Measurements from ENCODE around the gene SYNGR2. TPM values are rescaled to one million over a fixed set of nuclear protein-coding genes. Genes with fewer than 3 reads are reported as not detected.

SYNGR2 gene
- total and polyA plus RNA-seq, 9 of the 15 experiments (the other 6 are each of a cell fraction or from before 2014, with no cell fraction given) = 1.4 to 173 (median 87.8) TPM

DNA sequence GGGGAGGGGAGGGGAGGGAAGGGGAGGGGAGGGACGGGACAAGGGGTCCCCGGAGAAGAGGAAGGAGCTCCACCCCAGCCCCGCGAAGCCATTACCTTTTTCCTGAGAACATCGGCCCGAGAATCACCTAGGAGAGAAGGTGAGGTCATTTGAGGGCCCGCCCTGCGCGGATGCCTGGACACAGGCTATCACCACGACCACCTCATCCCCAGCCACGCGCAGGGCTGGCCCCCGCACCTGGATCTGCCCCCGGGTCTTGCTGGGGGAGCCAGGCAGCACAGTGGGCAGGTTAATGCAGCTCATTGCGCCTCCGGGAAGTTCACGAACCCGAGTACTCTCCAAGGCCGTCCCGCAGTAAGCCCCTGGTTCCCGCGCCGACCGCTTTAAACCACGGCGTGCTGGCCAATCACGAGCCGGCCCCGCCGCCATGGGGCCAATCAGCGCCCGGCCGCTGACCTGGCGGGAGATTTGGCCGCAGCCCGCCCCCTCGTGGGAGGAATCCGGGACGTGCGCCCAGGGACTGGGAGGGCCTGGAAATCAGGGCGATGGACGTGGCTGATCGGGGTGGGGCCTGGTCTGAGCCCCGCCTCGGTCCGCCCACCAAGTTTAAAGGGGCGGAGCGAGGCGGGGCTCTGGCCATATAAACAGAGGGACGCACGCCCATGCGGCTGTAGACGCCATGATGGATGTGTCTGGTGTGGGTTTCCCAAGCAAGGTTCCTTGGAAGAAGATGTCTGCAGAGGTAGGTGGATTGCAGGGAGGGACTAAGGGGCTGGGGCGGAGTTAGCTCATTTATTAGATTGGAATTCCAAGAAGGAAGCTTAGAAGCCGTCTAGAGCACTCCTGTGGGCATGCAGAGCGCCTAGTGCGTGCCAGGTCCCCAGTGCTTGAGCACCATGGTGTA is 18.6 kb downstream of the SYNGR2 start, which contains the start of the genes AFMID and TK1 (continued):
- TF ChIP-seq ZNF134 (CRISPR knock-in tag; conservative IDR thresholded peaks at IDR 0.05) (no peak), OTX1 (CRISPR knock-in tag; IDR thresholded peaks at IDR 0.05) (peak; percentile 38; the same call in 1 of the 2 replicates), RBM14 (IDR thresholded peaks at IDR 0.05; ENCODE audit: borderline replicate concordance, insufficient read depth, low read depth, low read length) (no peak), POLR2G (IDR thresholded peaks at IDR 0.05; ENCODE audit: low read depth, low read length) (peak; percentile 98), BCOR (IDR thresholded peaks at IDR 0.05) (0 out of 2 replicates have a peak, but pooled peaks have one; percentile 19), BMI1 (IDR thresholded peaks at IDR 0.05; ENCODE audit: low read length) (no peak), ARNT (IDR thresholded peaks at IDR 0.05) (no peak), ZC3H4 (CRISPR knock-in tag; IDR thresholded peaks at IDR 0.05; ENCODE audit: borderline replicate concordance) (no peak), IRF2 (CRISPR knock-in tag; IDR thresholded peaks at IDR 0.05) (no peak), TEAD2 (tag; IDR thresholded peaks at IDR 0.05) (peak; percentile 100), ELF4 (CRISPR knock-in tag; IDR thresholded peaks at IDR 0.05) (no peak), TCF7L2 (IDR thresholded peaks at IDR 0.05; ENCODE audit: low read depth, low read length) (no peak), ZNF263 (CRISPR knock-in tag; IDR thresholded peaks at IDR 0.05; ENCODE audit: borderline replicate concordance) (peak; percentile 21; the same call in 1 of the 2 replicates), NR2C1 (IDR thresholded peaks at IDR 0.05) (0 out of 2 replicates have a peak, but pooled peaks have one; percentile 43), NR2C1 (tag; IDR thresholded peaks at IDR 0.05) (0 out of 2 replicates have a peak, but pooled peaks have one; percentile 16), STAG1 (CRISPR knock-in tag; IDR thresholded peaks at IDR 0.05; ENCODE audit: borderline replicate concordance) (no peak), SMAD3 (CRISPR knock-in tag; conservative IDR thresholded peaks at IDR 0.05) (no peak), DDX20 (tag; IDR thresholded peaks at IDR 0.05; ENCODE audit: low read depth) (no peak)
- TF ChIP-seq, protein P1, sequence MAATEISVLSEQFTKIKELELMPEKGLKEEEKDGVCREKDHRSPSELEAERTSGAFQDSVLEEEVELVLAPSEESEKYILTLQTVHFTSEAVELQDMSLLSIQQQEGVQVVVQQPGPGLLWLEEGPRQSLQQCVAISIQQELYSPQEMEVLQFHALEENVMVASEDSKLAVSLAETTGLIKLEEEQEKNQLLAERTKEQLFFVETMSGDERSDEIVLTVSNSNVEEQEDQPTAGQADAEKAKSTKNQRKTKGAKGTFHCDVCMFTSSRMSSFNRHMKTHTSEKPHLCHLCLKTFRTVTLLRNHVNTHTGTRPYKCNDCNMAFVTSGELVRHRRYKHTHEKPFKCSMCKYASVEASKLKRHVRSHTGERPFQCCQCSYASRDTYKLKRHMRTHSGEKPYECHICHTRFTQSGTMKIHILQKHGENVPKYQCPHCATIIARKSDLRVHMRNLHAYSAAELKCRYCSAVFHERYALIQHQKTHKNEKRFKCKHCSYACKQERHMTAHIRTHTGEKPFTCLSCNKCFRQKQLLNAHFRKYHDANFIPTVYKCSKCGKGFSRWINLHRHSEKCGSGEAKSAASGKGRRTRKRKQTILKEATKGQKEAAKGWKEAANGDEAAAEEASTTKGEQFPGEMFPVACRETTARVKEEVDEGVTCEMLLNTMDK (IDR thresholded peaks at IDR 0.05; ENCODE audit: borderline replicate concordance, insufficient read depth, low read depth, low read length, poor library complexity, severe bottlenecking) = peak; percentile 99
- TF ChIP-seq, protein P2, sequence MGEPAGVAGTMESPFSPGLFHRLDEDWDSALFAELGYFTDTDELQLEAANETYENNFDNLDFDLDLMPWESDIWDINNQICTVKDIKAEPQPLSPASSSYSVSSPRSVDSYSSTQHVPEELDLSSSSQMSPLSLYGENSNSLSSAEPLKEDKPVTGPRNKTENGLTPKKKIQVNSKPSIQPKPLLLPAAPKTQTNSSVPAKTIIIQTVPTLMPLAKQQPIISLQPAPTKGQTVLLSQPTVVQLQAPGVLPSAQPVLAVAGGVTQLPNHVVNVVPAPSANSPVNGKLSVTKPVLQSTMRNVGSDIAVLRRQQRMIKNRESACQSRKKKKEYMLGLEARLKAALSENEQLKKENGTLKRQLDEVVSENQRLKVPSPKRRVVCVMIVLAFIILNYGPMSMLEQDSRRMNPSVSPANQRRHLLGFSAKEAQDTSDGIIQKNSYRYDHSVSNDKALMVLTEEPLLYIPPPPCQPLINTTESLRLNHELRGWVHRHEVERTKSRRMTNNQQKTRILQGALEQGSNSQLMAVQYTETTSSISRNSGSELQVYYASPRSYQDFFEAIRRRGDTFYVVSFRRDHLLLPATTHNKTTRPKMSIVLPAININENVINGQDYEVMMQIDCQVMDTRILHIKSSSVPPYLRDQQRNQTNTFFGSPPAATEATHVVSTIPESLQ (CRISPR knock-in tag; IDR thresholded peaks at IDR 0.05) = peak; percentile 88
- TF ChIP-seq, protein P3, sequence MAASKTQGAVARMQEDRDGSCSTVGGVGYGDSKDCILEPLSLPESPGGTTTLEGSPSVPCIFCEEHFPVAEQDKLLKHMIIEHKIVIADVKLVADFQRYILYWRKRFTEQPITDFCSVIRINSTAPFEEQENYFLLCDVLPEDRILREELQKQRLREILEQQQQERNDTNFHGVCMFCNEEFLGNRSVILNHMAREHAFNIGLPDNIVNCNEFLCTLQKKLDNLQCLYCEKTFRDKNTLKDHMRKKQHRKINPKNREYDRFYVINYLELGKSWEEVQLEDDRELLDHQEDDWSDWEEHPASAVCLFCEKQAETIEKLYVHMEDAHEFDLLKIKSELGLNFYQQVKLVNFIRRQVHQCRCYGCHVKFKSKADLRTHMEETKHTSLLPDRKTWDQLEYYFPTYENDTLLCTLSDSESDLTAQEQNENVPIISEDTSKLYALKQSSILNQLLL (CRISPR knock-in tag; IDR thresholded peaks at IDR 0.05; ENCODE audit: borderline replicate concordance) = no peak

Data from K562 (cell line).